Rectal smooth muscle tissue (tissue), 1 donor: Measurements from ENCODE around the gene HCFC1.

Experiments
- H3K27ac ChIP-seq: one replicate; pipeline ENCODE4 v1.7.0; 2013; ENCODE audit warnings: low read depth, low read length, inconsistent platforms
- H3K27me3 ChIP-seq: one replicate; pipeline ENCODE4 v1.7.0; 2013; ENCODE audit warnings: low read length; ENCODE audit not compliant: control insufficient read depth, insufficient read depth
- H3K36me3 ChIP-seq: one replicate; pipeline ENCODE4 v1.7.0; 2013; ENCODE audit warnings: low read length; ENCODE audit not compliant: control insufficient read depth, insufficient read depth
- H3K4me1 ChIP-seq: one replicate; pipeline ENCODE4 v1.7.0; 2013; ENCODE audit warnings: low read length; ENCODE audit not compliant: control insufficient read depth, insufficient read depth
- H3K4me3 ChIP-seq: one replicate; pipeline ENCODE4 v1.7.0; 2013; ENCODE audit warnings: low read length
- H3K9ac ChIP-seq: one replicate; pipeline ENCODE4 v1.7.0; 2013; ENCODE audit warnings: low read length

The HCFC1 gene

GRCh38 chrX:153959649-153960048 lies 12.0 kb downstream of the HCFC1 start:
- Histone ChIP-seq H3K27me3 (no peaks in the 10 kb centered on the region), H3K4me1 (no peaks in the 10 kb centered on the region), H3K27ac (no peak overlapping the region), H3K4me3 (no peak overlapping the region), H3K9ac (no peak overlapping the region), H3K36me3 (peaks cover 48% of the 10 kb centered on the region)

GRCh38 chrX:153958605-153959004 lies 13.0 kb downstream of the HCFC1 start:
- Histone ChIP-seq H3K9ac (no peak overlapping the region), H3K36me3 (peaks cover 48% of the 10 kb centered on the region), H3K27me3 (no peaks in the 10 kb centered on the region), H3K4me3 (no peak overlapping the region), H3K4me1 (peaks cover 4% of the 10 kb centered on the region), H3K27ac (no peak overlapping the region)

GRCh38 chrX:153957224-153957623 lies 14.4 kb downstream of the HCFC1 start:
- Histone ChIP-seq H3K9ac (no peak overlapping the region), H3K27me3 (no peaks in the 10 kb centered on the region), H3K4me3 (no peak overlapping the region), H3K27ac (peak overlapping the region; percentile 73), H3K4me1 (peaks cover 8% of the 10 kb centered on the region), H3K36me3 (peaks cover 48% of the 10 kb centered on the region)

- Histone ChIP-seq H3K9ac (no peak overlapping the region), H3K4me3 (no peak overlapping the region), H3K27ac (peak overlapping the region; percentile 73), H3K4me1 (peaks cover 11% of the 10 kb centered on the region), H3K27me3 (no peaks in the 10 kb centered on the region), H3K36me3 (peaks cover 43% of the 10 kb centered on the region)
Observed at GRCh38 chrX:153956044-153956907, 15.3 kb downstream of the HCFC1 start.

- peak overlapping the region; percentile 95 for H3K27ac ChIP-seq
Observed at GRCh38 chrX:153955228-153955732, 16.3 kb downstream of the HCFC1 start.

GRCh38 chrX:153954558-153955227 lies 16.9 kb downstream of the HCFC1 start:
- H3K9ac ChIP-seq: no peak overlapping the region
- no peaks in the 10 kb centered on the region for H3K27me3 ChIP-seq
- peaks cover 49% of the 10 kb centered on the region for H3K36me3 ChIP-seq
- H3K4me3 ChIP-seq: no peak overlapping the region
- H3K27ac ChIP-seq: peak overlapping the region; percentile 95
- peaks cover 12% of the 10 kb centered on the region for H3K4me1 ChIP-seq

More at GRCh38 chrX:153955228-153955732, 16.3 kb downstream of the HCFC1 start:
- H3K4me1 ChIP-seq: peaks cover 11% of the 10 kb centered on the region
- peaks cover 49% of the 10 kb centered on the region for H3K36me3 ChIP-seq
- no peak overlapping the region for H3K4me3 ChIP-seq
- no peaks in the 10 kb centered on the region for H3K27me3 ChIP-seq
- H3K9ac ChIP-seq: no peak overlapping the region

GRCh38 chrX:153953892-153954557 lies 17.6 kb downstream of the HCFC1 start:
- peak overlapping the region; percentile 16 for H3K9ac ChIP-seq
- peaks cover 17% of the 10 kb centered on the region for H3K4me1 ChIP-seq
- no peaks in the 10 kb centered on the region for H3K27me3 ChIP-seq
- peak overlapping the region; percentile 95 for H3K27ac ChIP-seq
- H3K4me3 ChIP-seq: peak overlapping the region; percentile 49
- peaks cover 44% of the 10 kb centered on the region for H3K36me3 ChIP-seq

- no peaks in the 10 kb centered on the region for H3K27me3 ChIP-seq
- peak overlapping the region; percentile 49 for H3K4me3 ChIP-seq
- H3K36me3 ChIP-seq: peaks cover 41% of the 10 kb centered on the region
- peak overlapping the region; percentile 95 for H3K27ac ChIP-seq
- H3K4me1 ChIP-seq: peaks cover 17% of the 10 kb centered on the region
- peak overlapping the region; percentile 16 for H3K9ac ChIP-seq
Observed at GRCh38 chrX:153953342-153953830, 18.2 kb downstream of the HCFC1 start.

- H3K4me3 ChIP-seq: no peak overlapping the region
- H3K27ac ChIP-seq: peak overlapping the region; percentile 76
- no peaks in the 10 kb centered on the region for H3K27me3 ChIP-seq
- peaks cover 24% of the 10 kb centered on the region for H3K4me1 ChIP-seq
- H3K9ac ChIP-seq: no peak overlapping the region
- peaks cover 34% of the 10 kb centered on the region for H3K36me3 ChIP-seq
Observed at GRCh38 chrX:153952373-153953026, 19.1 kb downstream of the HCFC1 start.

- peak overlapping the region; percentile 76 for H3K27ac ChIP-seq
- H3K4me3 ChIP-seq: no peak overlapping the region
- H3K4me1 ChIP-seq: peaks cover 25% of the 10 kb centered on the region
- H3K27me3 ChIP-seq: peaks cover 3% of the 10 kb centered on the region
- no peak overlapping the region for H3K9ac ChIP-seq
- H3K36me3 ChIP-seq: peaks cover 28% of the 10 kb centered on the region
Observed at GRCh38 chrX:153951683-153952372, 19.8 kb downstream of the HCFC1 start.

GRCh38 chrX:153950127-153950526 lies 21.5 kb downstream of the HCFC1 start:
- Histone ChIP-seq H3K36me3 (peaks cover 21% of the 10 kb centered on the region), H3K4me1 (peaks cover 25% of the 10 kb centered on the region), H3K9ac (no peak overlapping the region), H3K27me3 (peaks cover 3% of the 10 kb centered on the region), H3K4me3 (no peak overlapping the region), H3K27ac (peak overlapping the region; percentile 76)
